Measurements from ENCODE around the gene ZFAND3. TPM values are rescaled to one million over a fixed set of nuclear protein-coding genes. Genes with fewer than 3 reads are reported as not detected.

The ZFAND3 gene
- total and polyA plus RNA-seq, 10 of the 15 experiments (the other 5 are each of a cell fraction or from before 2014, with no cell fraction given), result 0.90 to 34.4 (median 16.3) TPM

DNA sequence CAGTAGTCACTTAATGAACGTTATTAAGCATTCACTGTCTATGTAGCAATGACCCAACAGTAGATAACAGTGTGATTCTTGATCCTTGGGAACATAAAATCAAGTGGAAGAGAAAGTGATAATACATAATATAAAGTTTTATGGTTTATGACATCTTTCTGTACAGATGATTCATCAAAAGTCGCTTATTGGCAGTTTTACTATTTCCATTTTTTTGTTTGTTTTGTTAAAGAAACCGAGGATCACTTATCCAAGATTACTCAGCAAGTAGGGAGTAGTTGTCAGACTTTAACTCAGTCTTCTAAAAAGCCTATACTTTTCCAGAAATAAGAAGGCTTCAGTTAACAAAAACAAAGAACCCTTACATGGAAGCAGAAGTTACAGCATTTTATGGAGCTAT, 260.8 kb downstream of the ZFAND3 start (continued):
- TF ChIP-seq RELB (IDR thresholded peaks at IDR 0.05; ENCODE audit: low read depth) (no peak), MAX (IDR thresholded peaks at IDR 0.05; ENCODE audit: low read depth, low read length) (no peak), BACH1 (IDR thresholded peaks at IDR 0.05; ENCODE audit: borderline replicate concordance) (no peak), PAX5 (IDR thresholded peaks at IDR 0.05; ENCODE audit: borderline replicate concordance, low read depth, low read length) (no peak), SRF (IDR thresholded peaks at IDR 0.05; ENCODE audit: low read depth in 2 of 2, low read length in 2 of 2) (no peak), TCF3 (IDR thresholded peaks at IDR 0.05; ENCODE audit: borderline replicate concordance, insufficient read depth, low read depth, low read length) (no peak)
- TF ChIP-seq, protein P1, sequence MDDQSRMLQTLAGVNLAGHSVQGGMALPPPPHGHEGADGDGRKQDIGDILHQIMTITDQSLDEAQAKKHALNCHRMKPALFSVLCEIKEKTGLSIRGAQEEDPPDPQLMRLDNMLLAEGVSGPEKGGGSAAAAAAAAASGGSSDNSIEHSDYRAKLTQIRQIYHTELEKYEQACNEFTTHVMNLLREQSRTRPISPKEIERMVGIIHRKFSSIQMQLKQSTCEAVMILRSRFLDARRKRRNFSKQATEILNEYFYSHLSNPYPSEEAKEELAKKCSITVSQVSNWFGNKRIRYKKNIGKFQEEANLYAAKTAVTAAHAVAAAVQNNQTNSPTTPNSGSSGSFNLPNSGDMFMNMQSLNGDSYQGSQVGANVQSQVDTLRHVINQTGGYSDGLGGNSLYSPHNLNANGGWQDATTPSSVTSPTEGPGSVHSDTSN (IDR thresholded peaks at IDR 0.05; ENCODE audit: insufficient replicate concordance, low read depth, low read length), result no peak

DNA sequence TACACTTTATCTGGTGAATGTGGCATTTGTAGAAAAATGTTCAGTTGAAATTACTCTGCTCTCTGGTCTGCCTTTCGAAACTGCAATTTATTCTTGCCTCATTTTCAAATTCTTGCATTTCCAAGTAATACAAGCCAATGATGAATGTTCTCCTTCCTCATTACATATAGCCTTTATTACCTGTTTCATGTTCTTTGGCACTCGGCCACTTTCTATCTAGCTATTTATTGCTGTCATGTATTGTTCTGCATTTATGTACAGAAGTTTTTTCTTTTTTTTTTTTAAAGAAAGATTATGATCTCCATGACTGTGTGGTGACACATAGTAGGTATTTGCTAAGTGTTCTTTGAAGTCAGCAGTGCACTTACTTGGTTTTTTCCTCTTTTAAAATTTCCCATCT, 261.4 kb downstream of the ZFAND3 start:
- DNase-seq (ENCODE audit: low read depth, low spot score) (no peak), ATAC-seq (no peak), FAIRE-seq (no peak)
- Histone ChIP-seq H2AFZ (ENCODE audit: control insufficient read depth, low read depth, low read length) (no peak overlapping the region), H3K9me3 (replicated peaks; ENCODE audit: control insufficient read depth, insufficient read depth, low read length) (no peaks in the 10 kb centered on the region), H3K79me2 (ENCODE audit: control insufficient read depth, insufficient read depth, low read length) (no peaks in the 10 kb centered on the region), H3K27me3 (replicated peaks in 1 of 2; ENCODE audit: control insufficient read depth in 2 of 2, insufficient read depth in 2 of 2, low read length in 1 of 2) (no peaks in the 10 kb centered on the region), H3K36me3 (ENCODE audit: control insufficient read depth in 2 of 2, insufficient read depth in 2 of 2, low read length in 1 of 2) (0 out of 4 replicates have a peak, but pooled peaks cover 0 to 4% of the 10 kb centered on the region in 2 experiments), H3K4me3 (no peak overlapping the region), H3K9ac (ENCODE audit: control insufficient read depth, insufficient read depth, low read length) (no peak overlapping the region), H3K4me1 (ENCODE audit: control insufficient read depth, insufficient read depth, low read length) (no peaks in the 10 kb centered on the region), H4K20me1 (ENCODE audit: control insufficient read depth, insufficient read depth) (no peaks in the 10 kb centered on the region), H3K4me2 (ENCODE audit: control insufficient read depth, insufficient read depth) (no peak overlapping the region), H3K27ac (ENCODE audit: control insufficient read depth, insufficient read depth) (no peak overlapping the region)
- ChIA-PET SMC1A (ENCODE audit: uncharacterized antibody, unreplicated experiment) (interaction anchor here (1.1 kb wide), 1 partner anchor 30 kb away, joined by 4 read pairs; no protein-coding TSS in a partner anchor), CTCF (no interaction called here), POLR2A (no interaction called here), RAD21 (ENCODE audit: unreplicated experiment) (interaction anchor here (0.7 kb wide), 1 partner anchor 558 kb away, joined by 3 read pairs; no protein-coding TSS in a partner anchor)
- no TSS peak for BruUV-seq (replicated peaks)
- intact Hi-C loops (cut with micrococcal nuclease; ENCODE audit: unreplicated experiment), result no loop called here
- 92% methylated on average over 2 of the region's 2 CpGs for WGBS (ENCODE audit: insufficient coverage, insufficient replicate concordance, low lambda C conversion rate, missing lambda C conversion rate)
- in situ Hi-C loops (cut with MboI), result no loop called here
- TF ChIP-seq POLR2AphosphoS2 (IDR thresholded peaks at IDR 0.05; ENCODE audit: low read depth, low read length) (no peak), ZNF217 (IDR thresholded peaks at IDR 0.05) (no peak), ZNF592 (IDR thresholded peaks at IDR 0.05) (no peak), ZNF384 (IDR thresholded peaks at IDR 0.05; ENCODE audit: borderline replicate concordance, low read depth, low read length) (no peak), ATF3 (IDR thresholded peaks at IDR 0.05; ENCODE audit: borderline replicate concordance, extremely low read depth, low read depth, low read length) (no peak)
- TF ChIP-seq, protein P2, sequence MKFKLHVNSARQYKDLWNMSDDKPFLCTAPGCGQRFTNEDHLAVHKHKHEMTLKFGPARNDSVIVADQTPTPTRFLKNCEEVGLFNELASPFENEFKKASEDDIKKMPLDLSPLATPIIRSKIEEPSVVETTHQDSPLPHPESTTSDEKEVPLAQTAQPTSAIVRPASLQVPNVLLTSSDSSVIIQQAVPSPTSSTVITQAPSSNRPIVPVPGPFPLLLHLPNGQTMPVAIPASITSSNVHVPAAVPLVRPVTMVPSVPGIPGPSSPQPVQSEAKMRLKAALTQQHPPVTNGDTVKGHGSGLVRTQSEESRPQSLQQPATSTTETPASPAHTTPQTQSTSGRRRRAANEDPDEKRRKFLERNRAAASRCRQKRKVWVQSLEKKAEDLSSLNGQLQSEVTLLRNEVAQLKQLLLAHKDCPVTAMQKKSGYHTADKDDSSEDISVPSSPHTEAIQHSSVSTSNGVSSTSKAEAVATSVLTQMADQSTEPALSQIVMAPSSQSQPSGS (IDR thresholded peaks at IDR 0.05; ENCODE audit: low read length), result no peak
